Urothelium cell line (cell line): Measurements from ENCODE around the gene FRG2.
"Not testable (repeated sequence)": the region's sequence is repeated elsewhere in the genome, so short reads cannot be mapped to it uniquely, and the experiment has no call there.

Experiments
- DNase-seq: peaks from one replicate; pipeline ENCODE4 v3.0.0; 2011; ENCODE audit warnings: low spot score, mixed read lengths
- FAIRE-seq: peaks from 2 replicates; lab custom pipeline; 2011; peaks lifted over from hg19 to GRCh38; lab: Jason Lieb, UNC

The FRG2 gene

DNA sequence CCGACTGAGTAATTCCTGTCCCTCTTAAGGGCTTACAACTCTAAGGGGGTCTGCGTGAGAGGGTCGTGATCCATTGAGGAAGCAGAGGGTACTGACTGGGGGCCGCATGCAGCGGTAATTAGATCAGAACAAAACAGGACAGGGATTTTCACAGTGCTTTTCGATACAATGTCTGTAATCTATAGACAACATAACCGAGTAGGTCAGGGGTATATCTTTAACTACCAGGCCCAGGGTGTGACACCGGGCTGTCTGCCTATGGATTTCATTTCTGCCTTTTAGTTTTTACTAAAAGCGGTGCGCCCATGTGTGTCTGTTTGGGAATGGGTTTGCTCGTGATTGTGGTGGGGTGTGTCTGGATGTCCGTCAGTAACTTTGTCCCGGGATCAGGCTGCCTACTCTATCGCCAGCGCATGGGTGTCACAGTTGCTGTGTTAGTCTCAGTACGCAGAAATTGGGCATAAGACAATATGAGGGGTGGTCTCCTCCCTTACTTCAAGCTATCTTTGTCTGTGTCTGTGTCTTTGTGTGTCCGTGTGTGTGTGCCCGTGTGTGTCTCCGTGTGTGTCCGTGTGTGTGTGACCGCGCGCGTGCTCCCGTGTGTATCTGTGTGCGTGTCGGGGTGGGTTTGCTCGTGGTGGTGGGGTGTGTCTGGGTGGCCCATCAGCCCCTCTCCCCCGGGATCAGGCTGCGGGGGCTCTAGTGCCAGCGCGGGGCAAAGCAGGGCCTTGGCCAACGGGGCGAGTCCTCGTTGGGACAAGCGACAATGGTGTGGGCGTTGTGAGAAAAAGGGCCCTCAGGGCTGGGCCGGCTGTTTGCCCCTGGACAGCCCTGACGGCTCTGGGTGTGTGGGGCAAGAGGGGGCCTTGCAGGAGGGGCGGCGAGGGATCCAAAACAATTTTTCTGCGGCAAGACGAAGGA is 10.4 kb downstream of the FRG2 start:
- DNase-seq, result no peak
- FAIRE-seq, result no peak

DNA sequence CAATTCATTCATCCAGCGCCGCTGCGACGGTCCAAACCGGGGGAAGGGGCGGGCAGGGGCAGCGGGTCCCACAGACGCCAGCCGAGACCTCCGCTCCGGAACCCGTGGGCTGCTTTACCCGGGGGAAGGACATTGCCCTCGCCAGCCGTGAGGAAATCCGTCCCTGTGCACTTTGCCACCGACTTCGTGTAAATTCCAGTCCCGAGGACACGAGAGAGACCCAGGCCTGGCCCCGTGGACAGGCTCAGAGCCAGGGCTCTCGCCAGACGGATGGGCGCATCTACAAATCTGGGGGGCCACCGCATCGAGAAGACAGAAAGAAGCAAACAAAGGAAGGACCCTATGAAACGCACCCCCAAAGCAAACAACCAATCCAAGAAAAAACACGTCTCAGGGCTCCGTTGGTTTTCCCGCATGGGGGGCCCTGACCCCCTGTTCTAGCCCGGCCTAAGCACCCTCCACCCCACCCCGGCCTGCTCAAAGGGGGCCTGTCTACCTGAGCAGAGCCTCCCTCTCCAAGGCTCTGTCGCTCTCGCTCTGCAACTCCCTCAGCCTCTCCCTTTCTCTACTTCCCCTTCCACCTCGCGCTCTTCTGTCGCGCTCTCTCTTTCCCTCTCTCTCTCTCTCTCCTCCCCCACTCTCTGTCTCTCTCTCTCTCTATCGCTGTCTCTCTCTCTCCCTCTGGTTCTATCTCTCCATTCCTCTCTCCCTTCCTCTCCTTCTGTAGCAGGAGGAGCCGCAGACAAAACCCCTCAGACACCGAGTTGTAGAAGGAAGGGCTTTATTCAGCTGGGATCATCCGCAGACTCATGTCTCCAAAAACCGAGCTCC is 11.3 kb downstream of the FRG2 start:
- no peak for DNase-seq
- FAIRE-seq, result no peak

DNA sequence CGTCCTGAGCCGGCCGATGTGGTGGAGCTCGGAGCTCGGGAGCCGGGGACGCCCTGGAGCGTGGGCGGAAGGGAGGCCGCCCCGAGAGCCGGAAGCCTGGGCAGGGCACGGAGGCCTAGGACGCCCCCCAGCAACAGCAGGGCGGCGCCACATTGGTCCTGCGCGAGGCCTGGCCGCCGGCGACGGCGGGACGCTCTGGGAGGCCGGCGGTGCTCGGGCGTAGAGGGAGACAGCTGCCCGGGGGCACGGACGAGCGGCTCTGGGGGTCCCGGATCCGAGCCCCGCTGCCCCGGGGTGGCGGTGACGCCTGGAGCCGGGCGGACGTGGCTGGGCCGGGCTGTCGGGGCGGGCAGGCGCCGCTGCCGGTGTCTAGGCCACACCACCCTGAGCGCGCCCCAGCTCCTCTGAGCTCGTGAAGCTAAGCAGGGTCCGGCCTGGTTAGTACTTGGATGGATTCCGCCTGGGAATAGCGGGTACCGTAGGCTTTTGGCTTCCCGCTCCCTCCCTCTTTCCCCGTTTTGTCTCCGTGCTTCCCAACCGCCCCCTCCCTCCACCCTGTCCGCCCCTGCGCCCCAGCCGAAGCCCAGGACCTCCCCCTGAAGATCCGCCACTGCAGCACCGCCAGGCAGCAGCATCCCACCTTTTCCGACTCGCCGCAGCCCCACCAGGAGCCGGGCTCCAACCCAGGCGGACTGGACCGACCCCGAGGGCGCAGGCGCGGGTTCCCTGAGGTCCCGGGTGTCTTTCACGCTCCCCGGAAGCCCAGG is 12.1 kb downstream of the FRG2 start:
- FAIRE-seq (no peak), DNase-seq (peak; percentile 73)

DNA sequence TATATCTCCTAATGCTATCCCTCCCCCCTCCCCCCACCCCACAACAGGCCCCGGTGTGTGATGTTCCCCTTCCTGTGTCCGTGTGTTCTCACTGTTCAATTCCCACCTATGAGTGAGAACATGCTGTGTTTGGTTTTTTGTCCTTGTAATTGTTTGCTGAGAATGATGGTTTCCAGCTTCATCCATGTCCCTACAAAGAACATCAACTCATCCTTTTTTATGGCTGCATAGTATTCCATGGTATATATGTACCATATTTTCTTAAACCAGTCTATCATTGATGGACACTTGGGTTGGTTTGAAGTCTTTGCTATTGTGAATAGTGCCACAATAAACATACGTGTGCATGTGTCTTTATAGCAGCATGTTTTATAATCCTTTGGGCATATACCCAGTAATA is 37.1 kb downstream of the FRG2 start:
- not testable (repeated sequence) for DNase-seq, FAIRE-seq

DNA sequence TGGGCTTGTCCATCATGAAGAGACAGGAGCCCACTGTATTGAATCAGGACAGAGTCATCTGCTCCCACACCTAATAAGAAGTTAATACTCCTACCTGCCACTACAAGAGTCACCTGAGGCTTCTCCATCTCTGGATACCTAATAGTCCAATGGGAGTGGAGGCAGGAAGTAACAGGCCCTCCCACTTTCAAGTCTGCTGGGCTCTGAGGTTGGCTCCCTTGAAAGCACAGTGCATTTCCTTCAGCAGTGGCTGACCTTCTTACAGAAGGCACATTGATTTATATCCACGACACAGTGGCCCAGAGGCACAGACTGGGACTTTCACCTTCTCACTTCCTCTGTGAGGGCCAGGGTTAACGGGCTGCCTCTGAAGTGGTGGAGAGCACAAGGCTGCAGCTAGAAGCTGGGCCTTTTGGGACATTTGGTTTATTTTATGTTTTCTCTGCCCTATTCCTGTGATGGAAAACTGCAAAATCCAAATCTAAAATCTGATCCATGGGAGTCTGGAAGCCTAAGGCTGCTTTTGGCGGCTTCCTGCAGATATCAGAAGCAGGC is 38.1 kb downstream of the FRG2 start:
- no peak for DNase-seq
- no peak for FAIRE-seq

DNA sequence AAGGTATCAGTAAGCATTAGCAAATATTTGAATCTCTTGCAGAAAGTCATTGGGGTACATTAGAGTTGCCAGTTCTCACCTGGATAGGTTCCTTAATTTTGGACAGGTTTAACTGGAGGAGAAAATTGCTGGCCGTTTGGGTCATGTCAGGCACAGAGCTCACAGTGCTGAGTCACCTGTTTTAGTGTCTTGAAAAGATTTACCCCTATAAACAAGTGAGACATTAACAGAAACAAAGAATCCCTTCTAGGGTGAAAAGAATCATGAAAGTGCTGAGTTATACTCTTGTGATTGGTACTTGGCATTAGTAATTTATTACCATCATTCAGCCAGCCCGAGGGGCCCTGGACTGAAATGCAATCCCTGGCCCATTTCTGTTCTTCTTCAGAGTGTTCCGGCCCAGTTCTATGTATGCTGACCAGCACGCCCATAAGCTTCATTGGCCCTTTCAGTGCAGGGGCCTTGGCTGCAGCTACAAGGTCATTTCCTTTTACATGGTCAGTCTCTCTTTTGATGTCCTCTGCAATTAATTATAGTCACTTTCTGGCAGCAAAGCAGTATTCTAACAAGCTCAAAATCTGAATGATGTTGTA is 41.3 kb downstream of the FRG2 start:
- not testable (repeated sequence) for FAIRE-seq, DNase-seq

DNA sequence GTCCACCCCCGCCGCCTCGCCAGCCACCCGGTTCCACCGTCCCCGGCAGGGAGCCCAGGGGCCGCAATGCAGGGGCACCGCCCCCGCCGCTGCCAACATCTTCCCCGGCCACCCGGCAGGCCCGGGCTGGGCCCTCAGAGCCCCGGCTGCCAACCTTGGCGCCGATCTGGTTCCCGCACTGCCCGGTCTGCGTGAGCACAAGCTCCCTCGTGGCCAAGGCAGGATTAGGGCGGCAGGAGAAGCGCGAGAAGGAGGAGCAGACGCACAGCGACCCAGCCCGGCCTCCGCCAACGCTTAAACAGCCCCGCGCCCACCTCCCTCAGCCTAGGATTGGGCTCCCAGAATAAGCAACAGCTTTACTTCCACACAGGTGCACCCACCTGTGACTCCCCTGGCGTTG is 42.4 kb downstream of the FRG2 start:
- not testable (repeated sequence) for DNase-seq, FAIRE-seq

DNA sequence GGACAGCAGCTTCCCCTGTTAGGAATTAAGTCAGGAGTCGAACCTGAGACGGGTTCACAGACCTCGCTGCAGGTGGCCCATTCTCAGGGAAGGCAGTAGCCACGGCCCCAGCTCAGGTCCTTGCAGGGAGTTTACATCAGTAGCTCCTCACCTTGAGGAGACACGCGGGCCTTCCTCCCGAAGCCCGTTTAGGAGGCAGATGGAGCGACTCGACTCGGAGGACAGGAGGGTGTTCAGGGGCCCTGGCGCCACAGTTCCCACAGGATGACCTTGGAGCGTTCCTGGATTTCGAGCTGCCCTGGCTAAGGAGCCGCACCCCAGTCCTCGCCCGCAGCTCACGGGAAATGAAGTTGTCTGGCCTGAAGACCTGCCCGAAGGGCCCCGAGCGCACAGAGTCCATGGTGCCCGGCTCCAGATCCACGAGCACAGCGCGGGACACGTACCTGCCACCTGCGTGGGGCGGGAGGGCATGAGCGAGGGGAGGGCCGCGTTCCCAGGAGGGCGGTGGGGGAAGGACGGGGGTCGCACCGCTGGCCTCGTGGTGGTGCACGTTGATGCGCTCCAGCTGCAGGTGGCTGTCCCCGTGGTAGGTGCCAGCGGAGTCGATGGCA is 43.0 kb downstream of the FRG2 start:
- not testable (repeated sequence) for DNase-seq, FAIRE-seq

DNA sequence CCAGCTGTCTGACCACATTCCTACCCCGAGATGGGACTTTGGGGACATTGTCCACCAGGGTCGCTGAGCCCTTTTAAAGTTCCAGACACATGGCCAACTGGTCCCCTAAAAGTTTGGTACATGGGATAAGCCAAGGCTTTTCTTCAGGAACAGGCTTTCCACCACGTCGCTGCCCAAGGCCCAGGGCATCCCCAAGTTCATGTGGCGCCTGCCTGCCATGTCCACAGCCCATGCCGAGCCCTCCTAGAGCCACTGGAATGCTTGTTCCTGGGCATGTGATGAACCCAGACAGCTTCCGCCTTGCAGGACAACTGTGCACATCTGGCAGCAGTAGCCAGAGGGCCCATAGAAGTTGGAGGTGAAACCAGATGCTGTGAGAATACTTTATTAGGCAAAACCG is 45.1 kb downstream of the FRG2 start:
- no peak for FAIRE-seq
- no peak for DNase-seq

DNA sequence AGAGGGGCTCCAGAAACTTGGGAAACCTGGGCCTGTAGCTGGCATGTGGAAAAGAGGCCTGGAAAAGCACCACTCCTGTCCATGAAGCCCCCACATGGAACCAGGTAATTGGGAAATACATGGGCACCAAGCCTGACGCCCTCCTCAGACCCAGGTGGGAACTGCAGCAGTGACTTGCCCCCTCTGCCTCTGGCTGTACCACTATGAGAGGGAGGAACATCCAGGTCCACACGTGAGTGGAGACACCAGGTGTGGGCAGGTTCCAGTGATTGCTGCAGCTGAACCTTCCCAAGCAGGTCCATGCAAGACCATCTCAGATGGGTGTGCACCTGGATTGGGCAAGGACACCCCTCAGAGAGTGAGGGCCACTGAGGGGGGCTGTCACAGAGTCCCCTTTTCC is 46.8 kb downstream of the FRG2 start:
- FAIRE-seq, DNase-seq: not testable (repeated sequence)

DNA sequence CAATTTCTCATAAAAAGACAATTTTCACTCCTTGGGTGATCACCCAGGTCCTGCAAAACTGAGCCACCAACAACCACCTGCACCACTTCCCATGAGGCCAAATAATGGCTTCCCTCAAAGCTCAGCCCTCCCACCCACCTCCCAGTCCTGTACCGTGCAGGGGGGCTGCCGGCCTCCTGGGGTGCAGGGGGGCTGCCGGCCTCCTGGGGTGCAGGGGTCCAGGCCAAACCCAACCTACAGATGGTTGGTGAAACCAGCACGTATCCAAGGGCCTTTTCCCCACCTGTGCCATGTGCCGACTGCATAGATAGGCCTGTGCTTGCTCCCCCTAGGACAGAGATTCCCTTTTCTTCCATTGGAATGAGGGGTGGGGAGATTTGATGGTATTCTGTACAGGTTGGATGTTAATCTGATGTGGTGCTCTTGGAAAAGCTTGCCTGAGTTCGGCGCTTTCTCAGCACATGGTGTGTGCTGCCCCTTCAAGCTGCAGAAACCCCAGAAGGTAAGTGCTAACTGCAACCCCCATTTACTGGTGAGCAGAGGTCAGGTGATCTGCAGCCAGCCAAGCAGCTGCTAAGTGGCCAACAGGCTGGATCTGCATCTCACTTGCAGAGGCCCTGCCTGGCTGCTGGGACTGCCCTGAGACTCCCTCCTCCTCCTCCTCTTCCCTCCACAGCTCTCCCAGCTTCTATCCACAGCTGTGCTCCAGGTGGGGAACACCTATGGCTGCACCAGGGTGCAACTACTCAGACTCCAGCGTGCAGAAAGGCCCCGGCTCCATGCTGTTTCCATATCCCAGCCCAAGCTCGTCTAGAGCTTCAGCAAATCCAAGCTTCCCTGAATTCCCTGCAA is 47.6 kb downstream of the FRG2 start:
- FAIRE-seq (no peak), DNase-seq (no peak)
